ENCODE measurements around the gene TANGO2. TPM values are rescaled to one million over a fixed set of nuclear protein-coding genes. Genes with fewer than 3 reads are reported as not detected.

TANGO2 gene
- total RNA-seq, 1 experiment from 2014 or later, result 21.5 TPM

GRCh38 chr22:20025401-20026203 lies 4.7 kb downstream of the TANGO2 start:
- intact Hi-C loops (cut with micrococcal nuclease; ENCODE audit: unreplicated experiment), result no loop called here
- no TSS peak for BruUV-seq (replicated peaks)
- ChIA-PET POLR2A (ENCODE audit: low non-redundant PET) (no interaction called here), CTCF (no interaction called here)
- DNase-seq (ENCODE audit: low spot score), result no peak
- Histone ChIP-seq H3K4me1 (ENCODE audit: insufficient read depth, low read length, poor library complexity, severe bottlenecking) (peaks cover 1% of the 10 kb centered on the region), H3K4me3 (ENCODE audit: low read depth, low read length, poor library complexity, severe bottlenecking) (no peak overlapping the region), H3K36me3 (ENCODE audit: insufficient read depth, low read length, poor library complexity, severe bottlenecking) (no peaks in the 10 kb centered on the region), H3K27ac (ENCODE audit: low read depth, low read length, poor library complexity, severe bottlenecking) (no peak overlapping the region), H3K9me3 (ENCODE audit: low read depth, low read length, poor library complexity, severe bottlenecking) (no peaks in the 10 kb centered on the region), H3K27me3 (replicated peaks; ENCODE audit: insufficient read depth, low read depth, low read length, poor library complexity) (no peaks in the 10 kb centered on the region)
- TF ChIP-seq CTCF (conservative IDR thresholded peaks at IDR 0.05; ENCODE audit: low read depth, low read length) (no peak), EZH2 (IDR thresholded peaks at IDR 0.05; ENCODE audit: borderline replicate concordance, low read depth, low read length, poor library complexity, severe bottlenecking) (no peak)

GRCh38 chr22:20026204-20026908 lies 5.4 kb downstream of the TANGO2 start:
- DNase-seq (ENCODE audit: low spot score), result no peak
- intact Hi-C loops (cut with micrococcal nuclease; ENCODE audit: unreplicated experiment), result no loop called here
- Histone ChIP-seq H3K9me3 (ENCODE audit: low read depth, low read length, poor library complexity, severe bottlenecking) (no peaks in the 10 kb centered on the region), H3K27ac (ENCODE audit: low read depth, low read length, poor library complexity, severe bottlenecking) (no peak overlapping the region), H3K4me3 (ENCODE audit: low read depth, low read length, poor library complexity, severe bottlenecking) (no peak overlapping the region), H3K27me3 (replicated peaks; ENCODE audit: insufficient read depth, low read depth, low read length, poor library complexity) (no peaks in the 10 kb centered on the region), H3K36me3 (ENCODE audit: insufficient read depth, low read length, poor library complexity, severe bottlenecking) (no peaks in the 10 kb centered on the region), H3K4me1 (ENCODE audit: insufficient read depth, low read length, poor library complexity, severe bottlenecking) (no peaks in the 10 kb centered on the region)
- ChIA-PET POLR2A (ENCODE audit: low non-redundant PET) (no interaction called here), CTCF (no interaction called here)
- TF ChIP-seq CTCF (conservative IDR thresholded peaks at IDR 0.05; ENCODE audit: low read depth, low read length), result no peak
- TF ChIP-seq EZH2 (IDR thresholded peaks at IDR 0.05; ENCODE audit: borderline replicate concordance, low read depth, low read length, poor library complexity, severe bottlenecking), result no peak
- BruUV-seq (replicated peaks), result no TSS peak

- ChIA-PET POLR2A (ENCODE audit: low non-redundant PET) (no interaction called here), CTCF (no interaction called here)
- intact Hi-C loops (cut with micrococcal nuclease; ENCODE audit: unreplicated experiment), result no loop called here
Observed at GRCh38 chr22:20026996-20027601, 6.2 kb downstream of the TANGO2 start.

More at GRCh38 chr22:20026996-20027601, 6.2 kb downstream of the TANGO2 start:
- Histone ChIP-seq H3K4me1 (ENCODE audit: insufficient read depth, low read length, poor library complexity, severe bottlenecking) (no peaks in the 10 kb centered on the region), H3K4me3 (ENCODE audit: low read depth, low read length, poor library complexity, severe bottlenecking) (no peak overlapping the region), H3K36me3 (ENCODE audit: insufficient read depth, low read length, poor library complexity, severe bottlenecking) (no peaks in the 10 kb centered on the region), H3K9me3 (ENCODE audit: low read depth, low read length, poor library complexity, severe bottlenecking) (no peaks in the 10 kb centered on the region), H3K27me3 (replicated peaks; ENCODE audit: insufficient read depth, low read depth, low read length, poor library complexity) (no peaks in the 10 kb centered on the region), H3K27ac (ENCODE audit: low read depth, low read length, poor library complexity, severe bottlenecking) (no peak overlapping the region)
- no TSS peak for BruUV-seq (replicated peaks)
- no peak for TF ChIP-seq CTCF (conservative IDR thresholded peaks at IDR 0.05; ENCODE audit: low read depth, low read length)
- TF ChIP-seq EZH2 (IDR thresholded peaks at IDR 0.05; ENCODE audit: borderline replicate concordance, low read depth, low read length, poor library complexity, severe bottlenecking), result no peak
- DNase-seq (ENCODE audit: low spot score), result no peak

All from A673 (cell line).